Large intestine (tissue), 3 donors: Measurements from ENCODE around the gene AP2A2. TPM values are rescaled to one million over a fixed set of nuclear protein-coding genes. Genes with fewer than 3 reads are reported as not detected.

Experiments
- DNase-seq, 2 donors: peaks; one replicate each; pipeline versions ENCODE4 v3.0.0 to v3.0.0-alpha.2; 2013
- H3K27ac ChIP-seq: one replicate; pipeline ENCODE4 v1.5.1; 2013; ENCODE audit warnings: low read length
- H3K27me3 ChIP-seq: 2 replicates; pipeline ENCODE4 v1.6.1; 2013; ENCODE audit warnings: low read length; ENCODE audit not compliant: control insufficient read depth, insufficient read depth
- H3K36me3 ChIP-seq: 2 replicates; pipeline ENCODE4 v1.6.1; 2013; ENCODE audit warnings: low read length; ENCODE audit not compliant: control insufficient read depth, insufficient read depth
- H3K4me1 ChIP-seq: one replicate; pipeline ENCODE4 v1.6.1; 2013; ENCODE audit warnings: low read length; ENCODE audit not compliant: control insufficient read depth, insufficient read depth
- H3K4me3 ChIP-seq: one replicate; pipeline ENCODE4 v1.5.1; 2013; ENCODE audit warnings: low read length
- H3K9me3 ChIP-seq: one replicate; pipeline ENCODE4 v1.6.1; 2013; ENCODE audit warnings: mild to moderate bottlenecking, low read depth, low read length, moderate library complexity; ENCODE audit not compliant: control insufficient read depth
- WGBS: methylation state at CpG from one replicate; pipeline ENCODE4 v1.1.5; 2013; ENCODE audit warnings: low lambda C conversion rate; ENCODE audit not compliant: insufficient coverage; 5-methylcytosine and 5-hydroxymethylcytosine counted together
- polyA plus RNA-seq: library from polyadenylated mRNA; unstranded; fragments of 120-200 nt; gene quantifications from one replicate; pipeline ENCODE4 v1.2.1, GENCODE V29; 2013

The AP2A2 gene
- polyA plus RNA-seq, 1 donor = 79.6 TPM

- Histone ChIP-seq H3K4me3 (no peak overlapping the region), H3K36me3 (peaks cover 75% of the 10 kb centered on the region)
Observed at GRCh38 chr11:984546-984945, 58.9 kb downstream of the AP2A2 start.

GRCh38 chr11:985406-985805, 59.7 kb downstream of the AP2A2 start:
- no peaks in the 10 kb centered on the region for H3K9me3 ChIP-seq
- H3K27ac ChIP-seq = no peak overlapping the region
- peak; percentile 63 to 77 for DNase-seq
- no CpG with 5 or more reads among the region's 21 CpGs for WGBS
- H3K36me3 ChIP-seq = peaks cover 83% of the 10 kb centered on the region
- no peaks in the 10 kb centered on the region for H3K27me3 ChIP-seq
- H3K4me3 ChIP-seq = no peak overlapping the region
- H3K4me1 ChIP-seq = peaks cover 6% of the 10 kb centered on the region

More at GRCh38 chr11:984546-984945, 58.9 kb downstream of the AP2A2 start:
- no CpG with 5 or more reads among the region's 15 CpGs for WGBS
- H3K27ac ChIP-seq = no peak overlapping the region
- no peaks in the 10 kb centered on the region for H3K9me3 ChIP-seq
- H3K4me1 ChIP-seq = peaks cover 6% of the 10 kb centered on the region
- no peaks in the 10 kb centered on the region for H3K27me3 ChIP-seq
- DNase-seq = no peak

GRCh38 chr11:985848-986247, 60.2 kb downstream of the AP2A2 start:
- no CpG with 5 or more reads among the region's 20 CpGs for WGBS
- H3K36me3 ChIP-seq = peaks cover 83% of the 10 kb centered on the region
- H3K27ac ChIP-seq = no peak overlapping the region
- no peak overlapping the region for H3K4me3 ChIP-seq
- H3K4me1 ChIP-seq = peaks cover 6% of the 10 kb centered on the region
- no peaks in the 10 kb centered on the region for H3K9me3 ChIP-seq
- no peaks in the 10 kb centered on the region for H3K27me3 ChIP-seq
- no peak for DNase-seq

- peak in 1 of 2 donors; percentile 14 for DNase-seq
- Histone ChIP-seq H3K27me3 (no peaks in the 10 kb centered on the region), H3K4me3 (no peak overlapping the region), H3K4me1 (peaks cover 6% of the 10 kb centered on the region), H3K27ac (no peak overlapping the region), H3K9me3 (no peaks in the 10 kb centered on the region), H3K36me3 (peaks cover 79% of the 10 kb centered on the region)
- no CpG with 5 or more reads among the region's 28 CpGs for WGBS
Observed at GRCh38 chr11:986270-986951, 60.7 kb downstream of the AP2A2 start.

GRCh38 chr11:986952-987305, 61.3 kb downstream of the AP2A2 start:
- DNase-seq = no peak
- Histone ChIP-seq H3K27ac (no peak overlapping the region), H3K4me3 (no peak overlapping the region), H3K36me3 (peaks cover 75% of the 10 kb centered on the region), H3K4me1 (peaks cover 6% of the 10 kb centered on the region), H3K27me3 (no peaks in the 10 kb centered on the region), H3K9me3 (no peaks in the 10 kb centered on the region)
- WGBS = no CpG with 5 or more reads among the region's 9 CpGs

- H3K4me1 ChIP-seq = peaks cover 6% of the 10 kb centered on the region
- WGBS = no CpG with 5 or more reads among the region's 15 CpGs
- peaks cover 82% of the 10 kb centered on the region for H3K36me3 ChIP-seq
Observed at GRCh38 chr11:987671-988070, 62.0 kb downstream of the AP2A2 start.

GRCh38 chr11:990101-990500, 64.4 kb downstream of the AP2A2 start:
- peaks cover 82% of the 10 kb centered on the region for H3K36me3 ChIP-seq
- no CpG with 5 or more reads among the region's 10 CpGs for WGBS
- no peaks in the 10 kb centered on the region for H3K9me3 ChIP-seq

More at GRCh38 chr11:987671-988070, 62.0 kb downstream of the AP2A2 start:
- Histone ChIP-seq H3K27me3 (no peaks in the 10 kb centered on the region), H3K4me3 (no peak overlapping the region), H3K9me3 (no peaks in the 10 kb centered on the region), H3K27ac (no peak overlapping the region)
- no peak for DNase-seq

GRCh38 chr11:991034-991433, 65.4 kb downstream of the AP2A2 start:
- WGBS = no CpG with 5 or more reads among the region's 12 CpGs
- Histone ChIP-seq H3K27ac (no peak overlapping the region), H3K4me1 (no peaks in the 10 kb centered on the region), H3K4me3 (no peak overlapping the region), H3K36me3 (peaks cover 80% of the 10 kb centered on the region), H3K9me3 (no peaks in the 10 kb centered on the region), H3K27me3 (no peaks in the 10 kb centered on the region)
- no peak for DNase-seq

More at GRCh38 chr11:990101-990500, 64.4 kb downstream of the AP2A2 start:
- Histone ChIP-seq H3K4me1 (peaks cover 6% of the 10 kb centered on the region), H3K27ac (no peak overlapping the region), H3K27me3 (no peaks in the 10 kb centered on the region), H3K4me3 (no peak overlapping the region)
- no peak for DNase-seq

GRCh38 chr11:991711-992307, 66.1 kb downstream of the AP2A2 start:
- no peak overlapping the region for H3K4me3 ChIP-seq
- no peaks in the 10 kb centered on the region for H3K9me3 ChIP-seq
- peaks cover 80% of the 10 kb centered on the region for H3K36me3 ChIP-seq
- DNase-seq = no peak
- no peak overlapping the region for H3K27ac ChIP-seq
- no peaks in the 10 kb centered on the region for H3K4me1 ChIP-seq
- H3K27me3 ChIP-seq = no peaks in the 10 kb centered on the region
- WGBS = no CpG with 5 or more reads among the region's 24 CpGs

GRCh38 chr11:992577-992976, 66.9 kb downstream of the AP2A2 start:
- Histone ChIP-seq H3K4me1 (no peaks in the 10 kb centered on the region), H3K4me3 (no peak overlapping the region), H3K9me3 (no peaks in the 10 kb centered on the region), H3K36me3 (peaks cover 78% of the 10 kb centered on the region), H3K27me3 (no peaks in the 10 kb centered on the region), H3K27ac (no peak overlapping the region)
- no CpG with 5 or more reads among the region's 16 CpGs for WGBS
- no peak for DNase-seq
